HG03097 (cell line): ENCODE results near the gene CELF5.
"Not testable (repeated sequence)": the region's sequence is repeated elsewhere in the genome, so short reads cannot be mapped to it uniquely, and the experiment has no call there.

Experiments used
- ATAC-seq: cut with Tn5 transposase; IDR thresholded peaks from one replicate; pipeline ENCODE4 v1.9.1; 2021; ENCODE audit not compliant: unreplicated experiment, low FRiP score

CELF5 gene

DNA sequence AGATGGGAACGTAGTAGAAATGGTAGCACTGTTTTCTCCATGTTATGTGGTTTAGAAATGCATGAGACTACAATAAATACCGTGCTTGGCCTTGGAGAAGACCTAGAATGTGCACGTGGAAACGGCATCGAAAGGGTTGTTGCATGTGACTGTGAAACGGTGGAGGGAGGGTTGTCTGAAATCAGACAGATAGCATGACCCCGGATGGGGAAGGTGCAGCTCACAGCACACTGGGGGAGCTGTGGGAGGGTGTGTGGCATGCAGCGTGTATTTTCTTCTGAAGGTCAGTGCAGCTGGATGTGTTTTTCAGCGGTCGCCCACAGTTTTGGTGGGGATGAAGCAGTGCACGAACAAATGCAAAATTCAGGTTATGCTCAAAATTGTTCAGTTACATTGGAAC, 63.4 kb downstream of the CELF5 start:
- ATAC-seq: no peak

DNA sequence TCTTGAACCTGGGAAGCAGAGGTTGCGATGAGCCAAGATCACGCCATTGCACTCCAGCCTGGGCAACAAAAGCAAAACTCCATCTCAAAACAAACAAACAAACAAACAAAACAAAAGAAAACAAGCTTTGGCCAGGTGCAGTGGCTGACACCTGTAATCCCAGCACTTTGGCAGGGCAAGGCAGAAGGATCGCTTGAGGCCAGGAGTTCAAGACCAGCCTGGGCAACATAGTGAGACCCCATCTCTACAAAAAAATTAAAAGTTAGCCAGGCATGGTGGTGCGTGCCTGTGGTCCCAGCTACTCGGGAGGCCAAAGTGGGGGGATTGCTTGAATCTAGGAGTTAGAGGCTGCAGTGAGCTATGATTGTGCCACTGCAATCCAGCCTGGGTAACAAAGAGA, 64.0 kb downstream of the CELF5 start:
- not testable (repeated sequence) for ATAC-seq

DNA sequence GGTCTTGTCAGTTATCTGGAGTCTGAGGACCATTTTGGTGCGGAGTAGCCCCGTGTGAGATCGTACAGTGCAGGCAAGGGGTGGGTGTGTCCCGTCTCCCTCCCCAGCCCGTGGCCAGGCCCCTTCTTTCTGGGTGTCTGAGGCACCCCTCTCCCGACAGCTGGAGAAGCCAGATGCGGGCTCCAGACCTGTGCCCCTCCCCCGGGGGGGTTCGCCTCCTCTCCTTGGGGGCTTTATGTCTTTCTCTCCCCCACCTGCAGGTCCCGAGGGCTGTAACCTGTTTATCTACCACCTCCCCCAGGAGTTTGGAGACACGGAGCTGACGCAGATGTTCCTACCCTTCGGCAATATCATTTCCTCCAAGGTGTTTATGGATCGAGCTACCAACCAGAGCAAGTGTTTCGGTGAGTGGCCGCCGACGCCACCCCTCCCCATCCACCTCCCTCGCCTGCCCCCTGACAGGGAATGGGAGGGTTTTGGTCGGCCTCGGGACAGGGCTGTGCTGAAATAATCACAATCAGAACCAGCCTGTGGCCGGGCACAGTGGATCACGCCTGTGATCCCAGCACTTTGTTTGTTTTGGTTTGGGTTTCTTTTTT, 65.6 kb downstream of the CELF5 start:
- ATAC-seq: no peak

DNA sequence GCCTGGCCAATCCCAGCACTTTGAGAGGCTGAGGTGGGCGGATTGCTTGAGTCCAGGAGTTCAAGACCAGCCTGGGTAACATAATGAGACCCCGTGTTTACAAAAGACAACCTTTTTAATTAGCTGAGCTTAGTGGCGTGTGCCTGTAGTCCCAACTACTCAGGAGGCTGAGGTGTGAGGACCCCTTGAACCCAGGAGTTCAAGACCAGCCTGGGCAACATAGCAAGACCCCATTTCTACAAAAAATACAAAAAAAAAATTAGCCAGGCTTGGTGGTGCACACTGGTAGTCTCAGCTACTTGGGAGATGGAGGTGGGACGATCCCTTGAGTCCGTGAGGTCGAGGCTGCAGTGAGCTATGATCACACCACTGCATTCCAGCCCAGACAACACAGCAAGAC, 66.4 kb downstream of the CELF5 start:
- not testable (repeated sequence) for ATAC-seq

DNA sequence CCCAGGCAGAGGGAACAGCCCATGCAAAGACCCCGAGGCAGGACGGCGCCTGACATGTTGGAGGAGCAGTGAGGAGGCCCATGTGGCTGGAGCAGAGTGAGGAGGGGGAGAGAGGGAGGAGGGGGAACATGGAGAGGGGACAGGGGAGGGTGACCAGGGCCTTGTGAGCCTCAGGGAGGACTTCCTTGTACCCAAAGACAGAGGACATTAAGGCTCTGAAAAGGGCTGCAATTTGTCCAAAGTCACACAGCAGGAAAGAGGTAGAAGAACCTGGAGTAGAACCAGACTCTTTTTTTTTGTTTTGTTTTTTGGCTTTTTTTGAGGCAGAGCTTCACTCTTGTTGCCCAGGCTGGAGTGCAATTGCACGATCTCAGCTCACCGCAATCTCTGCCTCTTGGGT, 67.2 kb downstream of the CELF5 start:
- ATAC-seq: no peak

DNA sequence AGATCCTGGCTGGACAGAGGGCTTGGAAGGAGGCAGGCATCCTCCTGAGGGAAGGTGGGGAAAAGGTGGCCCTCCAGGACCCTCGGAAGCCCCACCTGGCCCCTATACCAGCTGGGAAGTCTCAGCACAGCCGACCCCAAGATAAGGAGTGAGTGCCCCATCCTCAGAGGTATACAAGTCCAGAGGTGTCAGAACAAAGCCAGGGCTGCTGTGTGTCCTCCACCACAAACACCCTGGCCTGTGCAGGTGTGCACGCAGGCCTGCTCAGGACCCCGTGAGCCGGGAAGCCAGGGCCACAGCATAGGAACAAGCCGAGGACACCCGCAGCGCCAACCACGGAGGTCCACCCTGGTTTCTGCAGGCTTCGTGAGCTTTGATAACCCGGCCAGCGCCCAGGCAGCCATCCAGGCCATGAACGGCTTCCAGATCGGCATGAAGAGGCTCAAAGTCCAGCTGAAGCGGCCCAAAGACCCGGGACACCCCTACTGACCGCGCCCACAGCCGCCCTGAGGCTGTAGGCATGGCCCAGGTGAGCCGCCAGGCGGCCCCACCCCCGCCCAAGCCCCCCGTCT, 68.6 kb downstream of the CELF5 start:
- no peak for ATAC-seq

DNA sequence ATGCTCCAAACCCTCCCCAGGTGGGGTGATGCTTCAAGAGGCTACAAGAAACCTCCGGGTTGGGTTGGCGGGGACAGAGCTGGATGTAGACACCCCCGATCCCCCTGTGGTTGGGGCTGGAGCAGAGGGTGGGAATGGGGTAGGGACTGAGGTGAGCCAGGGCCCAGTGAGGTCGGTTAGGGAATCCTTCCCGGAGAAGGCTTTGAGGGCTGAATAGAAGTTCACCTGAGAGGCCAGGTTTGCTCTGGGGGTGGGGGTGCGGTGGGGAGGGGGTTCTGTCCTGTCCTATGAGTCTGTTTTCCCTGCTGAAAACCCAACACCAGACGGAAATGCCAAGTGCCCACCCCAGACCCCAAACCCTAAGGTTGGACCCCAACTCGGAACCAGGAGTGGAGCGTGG, 69.1 kb downstream of the CELF5 start:
- no peak for ATAC-seq

DNA sequence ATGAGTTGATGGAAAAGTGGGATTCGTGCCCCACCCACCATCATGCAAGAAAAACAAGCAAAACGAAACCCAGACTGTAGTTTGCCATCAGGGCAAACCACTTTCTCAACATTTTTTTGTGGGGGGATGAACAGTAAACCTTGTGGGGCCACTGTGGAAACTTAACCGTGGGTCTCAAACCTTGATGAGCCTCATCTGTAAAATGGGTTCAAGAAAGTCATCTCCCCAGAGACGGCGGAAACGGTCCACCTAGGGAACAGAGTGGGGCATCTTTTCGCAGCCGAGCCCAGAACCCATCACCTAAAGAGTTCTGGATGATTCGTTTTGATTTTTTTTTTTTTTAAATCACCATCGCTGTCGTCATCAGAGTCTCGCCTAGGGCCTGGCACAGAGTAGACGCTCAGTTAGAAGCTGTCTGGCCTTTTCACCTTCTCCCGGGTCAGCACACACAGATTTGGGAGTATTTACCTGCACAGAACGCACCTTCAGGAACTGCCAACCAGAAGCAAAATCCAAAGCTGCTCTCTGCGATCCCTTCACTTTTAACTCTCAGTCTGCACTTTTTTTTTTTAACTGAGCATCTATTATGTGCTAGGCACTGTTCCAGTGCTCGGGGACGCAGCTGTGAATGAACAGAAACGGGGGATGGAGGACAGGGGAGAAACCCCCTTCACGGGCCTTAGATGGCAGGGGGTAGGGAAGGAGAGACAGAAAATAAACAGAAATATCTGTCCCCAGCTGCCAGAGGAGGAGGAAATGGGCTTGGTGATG, 69.8 kb downstream of the CELF5 start:
- no peak for ATAC-seq

DNA sequence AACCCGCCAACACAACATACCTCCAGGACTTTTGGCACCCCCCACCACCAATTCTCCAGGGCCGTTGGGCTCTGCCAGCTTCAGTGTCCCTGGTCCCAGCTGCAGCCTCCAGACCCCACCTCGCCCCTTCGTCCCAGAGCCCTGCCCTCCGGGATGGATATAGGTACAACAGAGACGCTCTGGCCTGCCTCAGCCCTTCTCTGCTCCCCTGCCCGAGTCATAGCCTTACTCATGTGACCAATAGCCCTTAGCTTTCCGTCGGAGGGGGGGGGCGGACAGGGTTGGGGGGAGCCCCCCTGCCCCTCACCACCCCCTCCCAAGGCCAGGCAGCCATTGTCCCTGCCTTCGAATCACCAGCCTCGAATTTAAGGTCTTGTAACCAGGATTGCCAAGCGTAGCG, 71.1 kb downstream of the CELF5 start:
- no peak for ATAC-seq

DNA sequence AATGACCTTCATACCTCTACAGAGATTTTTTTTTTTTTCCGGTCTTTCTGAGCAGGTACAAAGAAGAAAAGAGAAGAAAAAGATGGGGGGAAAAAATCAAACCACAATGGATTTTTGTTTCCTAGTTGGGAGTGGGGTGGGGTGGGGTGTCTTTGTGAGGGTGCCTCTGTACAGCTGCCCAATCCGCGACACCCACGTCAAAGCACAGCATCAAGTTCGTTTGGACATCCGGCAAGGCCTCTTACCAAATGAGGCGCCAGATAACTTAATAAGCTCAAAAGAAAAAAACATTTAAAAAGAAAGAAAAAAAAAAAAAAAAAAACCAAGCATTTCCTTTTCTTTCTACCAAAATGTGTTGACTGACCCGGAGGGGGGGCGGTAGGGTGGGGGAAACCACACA, 71.6 kb downstream of the CELF5 start:
- no peak for ATAC-seq

DNA sequence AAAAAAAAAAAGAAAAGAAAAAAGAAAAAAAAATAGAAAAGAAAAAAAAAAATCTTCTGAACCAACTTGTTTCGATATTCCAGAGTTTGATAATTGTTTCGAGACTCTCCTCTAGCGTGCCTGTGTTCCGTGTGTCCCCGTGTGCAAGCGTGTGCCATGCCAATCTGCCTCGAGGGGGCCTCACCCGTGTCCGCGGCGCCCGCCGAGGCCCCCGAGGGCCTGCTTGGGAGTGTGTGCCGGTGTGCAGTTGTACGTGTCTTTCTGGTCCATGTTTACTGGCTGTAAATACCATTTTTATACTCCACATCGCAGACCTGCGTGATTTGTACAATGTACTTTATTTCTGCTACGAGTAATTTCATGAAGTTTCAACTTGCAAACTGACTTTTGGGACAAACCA, 72.0 kb downstream of the CELF5 start:
- ATAC-seq: no peak

DNA sequence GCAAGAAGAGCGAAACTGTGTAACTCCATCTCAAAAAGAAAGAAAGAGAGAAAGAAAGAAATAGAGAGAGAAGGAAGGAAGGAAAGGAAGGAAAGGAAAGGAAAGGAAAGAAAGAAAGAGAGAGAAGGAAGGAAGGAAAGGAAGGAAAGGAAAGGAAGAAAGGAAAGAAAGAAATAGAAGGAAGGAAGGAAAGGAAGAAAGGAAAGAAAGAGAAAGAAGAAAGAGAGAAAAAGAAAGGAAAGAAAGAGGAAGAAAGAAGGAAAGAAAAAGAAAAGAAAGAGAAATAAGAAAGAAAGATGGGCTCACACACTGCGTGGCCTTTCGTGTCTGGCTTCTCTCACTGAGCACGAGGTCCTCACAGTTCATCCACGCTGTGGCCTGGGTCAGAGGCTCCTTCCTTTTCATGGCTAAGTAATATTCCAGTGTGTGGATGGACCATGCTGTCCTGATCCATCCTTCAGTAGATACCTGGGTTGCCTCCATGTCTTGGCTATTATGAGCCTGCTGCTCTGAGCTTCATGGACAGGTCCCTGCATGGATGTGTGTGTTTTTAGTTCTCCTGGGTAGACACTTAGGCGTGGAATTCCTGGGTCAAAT, 74.5 kb downstream of the CELF5 start:
- no peak for ATAC-seq

DNA sequence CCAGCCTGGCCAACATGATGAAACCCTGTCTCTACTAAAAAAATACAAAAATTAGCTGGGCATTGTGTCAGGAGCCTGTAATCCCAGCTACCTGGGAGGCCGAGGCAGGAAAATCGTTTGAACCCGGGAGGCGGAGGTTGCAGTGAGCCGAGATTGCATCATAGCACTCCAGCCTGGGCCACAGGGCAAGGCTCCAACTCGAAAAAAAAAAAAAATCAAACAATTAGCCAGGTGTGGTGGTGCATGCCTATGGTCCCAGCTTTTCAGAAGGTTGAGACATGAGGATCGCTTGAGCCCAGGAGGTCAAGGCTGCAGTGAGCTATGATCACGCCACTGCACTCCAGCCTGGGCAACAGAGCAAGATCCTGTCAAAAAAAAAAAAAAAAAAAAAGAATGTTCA, 76.1 kb downstream of the CELF5 start:
- ATAC-seq: not testable (repeated sequence)

DNA sequence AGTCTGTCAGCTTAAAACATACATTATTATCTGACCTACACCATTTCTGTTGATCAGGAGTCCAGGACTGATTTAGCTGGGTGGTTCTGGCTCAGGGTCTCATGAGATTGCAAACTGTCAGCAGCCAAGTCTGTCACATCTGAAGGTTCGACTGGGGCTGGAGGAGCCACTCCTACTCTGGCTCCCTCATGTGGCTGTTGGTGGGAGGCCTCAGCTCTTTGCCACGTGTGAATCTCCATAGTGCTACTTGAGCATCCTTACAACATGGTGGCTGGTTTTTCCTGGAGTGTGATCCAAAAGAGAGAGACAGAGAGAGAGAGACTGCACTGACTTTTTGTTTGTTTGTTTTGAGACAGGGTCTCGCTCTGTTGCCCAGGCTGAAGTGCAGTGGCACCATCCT, 78.3 kb downstream of the CELF5 start:
- ATAC-seq: no peak

DNA sequence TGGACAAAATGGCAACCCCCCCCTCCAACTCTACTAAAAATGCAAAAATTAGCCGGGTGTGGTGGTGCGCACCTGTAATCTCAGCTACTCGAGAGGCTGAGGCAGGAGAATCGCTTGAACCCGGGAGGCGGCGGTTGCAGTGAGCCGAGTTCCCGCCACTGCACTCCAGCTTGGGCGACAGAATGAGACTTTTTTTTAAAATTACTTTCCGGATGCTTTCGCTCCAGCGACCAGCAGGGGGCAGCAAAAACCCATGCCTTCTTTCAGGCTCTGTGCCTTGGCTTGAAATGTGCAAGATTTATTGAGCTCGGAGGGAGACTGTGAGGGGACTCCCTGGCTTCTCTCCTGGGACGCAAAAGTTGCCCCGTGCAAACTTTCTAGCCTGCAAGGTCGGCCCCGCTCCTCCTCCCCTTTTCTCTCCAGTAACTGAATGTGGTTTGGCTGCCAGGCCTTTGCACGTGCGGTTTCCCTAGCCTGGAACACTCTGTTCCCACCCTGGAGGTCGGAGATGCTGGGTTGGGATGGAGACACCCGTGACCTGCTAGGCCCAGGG, 80.5 kb downstream of the CELF5 start:
- ATAC-seq: no peak

DNA sequence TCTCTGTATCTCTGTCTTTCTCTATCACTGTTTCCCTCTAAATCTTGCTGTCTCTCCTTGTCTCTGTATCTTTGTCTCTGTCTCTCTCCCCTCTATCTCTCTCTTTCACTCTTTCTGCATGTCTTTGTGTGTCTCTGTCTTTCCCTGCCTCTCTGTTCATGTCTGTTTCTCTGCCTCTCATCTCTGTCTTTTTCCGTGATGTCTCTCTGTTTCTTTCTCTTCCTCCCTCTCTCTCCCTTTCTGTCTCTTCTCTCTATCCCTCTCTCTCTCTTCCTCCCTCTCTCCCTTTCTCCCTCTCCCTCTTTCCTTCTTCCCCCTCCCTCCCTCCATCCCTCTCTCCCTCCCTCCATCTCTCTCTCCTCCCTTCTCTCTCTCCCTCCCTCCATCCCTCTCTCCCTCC, 85.3 kb downstream of the CELF5 start:
- no peak for ATAC-seq

DNA sequence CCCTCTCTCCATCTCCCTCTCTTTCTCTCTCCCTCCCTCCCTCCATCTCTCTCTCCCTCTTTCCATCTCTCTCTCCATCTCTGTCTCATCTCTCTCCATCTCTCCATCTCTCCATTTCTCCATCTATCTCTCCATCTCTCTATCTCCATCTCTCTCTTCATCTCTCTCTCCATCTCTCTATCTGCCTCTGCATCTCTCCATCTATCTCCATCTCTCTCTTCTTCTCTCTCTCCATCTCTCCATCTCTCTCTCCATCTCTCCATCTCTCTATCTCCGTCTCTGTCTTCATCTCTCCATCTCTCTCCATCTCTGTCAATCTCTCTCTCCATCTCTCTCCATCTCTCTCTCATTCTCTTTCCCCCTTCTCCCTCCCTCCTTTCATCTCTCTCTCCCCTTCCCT, 85.8 kb downstream of the CELF5 start:
- no peak for ATAC-seq

DNA sequence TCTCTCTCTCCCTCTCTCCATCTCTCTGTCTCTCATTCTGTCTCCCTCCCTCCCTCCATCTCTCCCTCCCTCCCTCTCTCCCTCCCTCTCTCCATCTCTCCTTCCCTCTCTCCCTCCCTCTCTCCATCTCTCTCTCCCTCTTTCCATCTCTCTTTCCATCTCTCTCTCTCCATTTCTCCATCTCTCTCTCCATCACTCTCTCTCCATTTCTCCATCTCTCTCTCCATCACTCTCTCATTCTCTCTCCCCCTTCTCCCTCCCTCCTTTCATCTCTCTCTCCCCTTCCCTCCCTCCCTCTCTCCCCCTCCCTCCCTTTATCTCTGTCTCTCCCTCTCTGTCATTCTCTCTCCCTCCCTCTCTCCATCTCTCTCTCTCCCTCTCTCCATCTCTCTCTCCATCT, 86.2 kb downstream of the CELF5 start:
- no peak for ATAC-seq

DNA sequence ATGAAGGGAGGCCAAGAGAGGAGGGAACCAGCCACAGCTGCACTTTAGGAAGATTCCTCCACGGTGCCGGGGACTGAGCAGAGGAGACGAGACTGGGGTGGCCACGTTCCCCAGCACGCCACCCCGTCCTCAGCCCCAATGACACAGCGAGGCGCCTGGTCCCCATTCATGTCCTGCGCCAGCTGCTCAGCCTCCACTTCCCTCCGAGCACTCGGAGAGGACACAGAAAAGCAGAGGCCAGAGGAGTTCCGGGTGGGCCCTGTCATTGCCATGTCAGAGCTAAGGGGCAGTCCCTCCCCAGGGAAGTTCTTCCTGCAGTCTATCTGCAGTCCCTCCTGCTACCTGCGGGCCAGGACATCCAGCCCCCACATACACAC, 88.7 kb downstream of the CELF5 start:
- ATAC-seq: no peak

DNA sequence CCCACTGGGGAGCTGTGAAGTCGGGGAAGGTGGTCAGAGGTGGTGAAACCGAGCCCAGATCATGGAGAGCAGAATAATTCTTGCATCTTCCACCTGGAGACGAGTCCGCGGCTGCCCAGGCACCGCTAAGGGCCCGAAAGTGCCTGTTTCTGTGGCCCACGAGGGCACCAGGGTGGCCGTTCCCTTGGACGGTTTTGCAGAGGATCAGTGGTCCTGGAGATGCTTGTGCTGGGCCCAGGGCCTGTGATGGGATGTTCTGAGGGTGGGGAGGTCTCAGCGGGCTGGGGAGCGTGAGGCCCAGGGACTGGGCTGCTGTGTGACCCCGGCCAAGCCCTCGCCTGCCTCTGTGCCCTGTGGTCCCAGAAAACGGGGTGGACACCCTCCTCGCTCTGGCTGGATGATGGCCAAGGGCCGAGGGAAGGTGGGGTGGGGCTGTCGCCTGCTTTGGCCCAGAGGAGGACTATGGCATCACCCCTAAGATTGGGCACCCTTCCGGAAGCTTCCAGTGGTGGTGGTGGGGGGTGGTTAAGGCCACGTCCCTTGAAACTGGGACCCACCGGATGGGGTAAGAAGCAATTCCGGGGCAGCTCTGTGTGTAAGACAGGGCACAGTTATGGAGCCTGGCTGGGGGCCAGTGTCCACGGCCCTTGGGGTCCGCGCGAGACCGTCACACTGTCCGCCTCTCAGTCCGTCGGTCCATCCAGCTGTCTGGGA, 90.7 kb downstream of the CELF5 start:
- ATAC-seq: no peak

DNA sequence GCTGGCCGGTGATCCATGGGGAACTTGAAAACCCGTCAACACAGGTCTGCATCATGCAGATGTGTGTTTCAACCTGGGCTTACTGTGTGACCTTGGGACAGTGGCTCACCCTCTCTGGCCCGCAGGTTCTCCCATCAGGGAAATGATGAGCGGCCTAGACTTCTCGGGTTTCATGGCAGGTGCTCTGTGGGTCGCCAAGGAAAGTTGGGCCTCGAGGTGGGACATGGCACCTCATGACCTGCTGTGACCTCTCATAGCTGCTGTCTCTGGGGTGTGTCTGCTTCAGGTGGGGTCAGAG, 91.2 kb downstream of the CELF5 start:
- no peak for ATAC-seq
